ENCODE results near the gene TIMM44.

GRCh38 chr19:7933828-7934725 lies 9.4 kb downstream of the TIMM44 start:
- TF ChIP-seq CTCF (IDR thresholded peaks at IDR 0.05) (no peak), POLR2AphosphoS5 (IDR thresholded peaks at IDR 0.05) (no peak)

All from gastroesophageal sphincter (tissue), 3 donors.